ENCODE results near the gene BGN.

DNA sequence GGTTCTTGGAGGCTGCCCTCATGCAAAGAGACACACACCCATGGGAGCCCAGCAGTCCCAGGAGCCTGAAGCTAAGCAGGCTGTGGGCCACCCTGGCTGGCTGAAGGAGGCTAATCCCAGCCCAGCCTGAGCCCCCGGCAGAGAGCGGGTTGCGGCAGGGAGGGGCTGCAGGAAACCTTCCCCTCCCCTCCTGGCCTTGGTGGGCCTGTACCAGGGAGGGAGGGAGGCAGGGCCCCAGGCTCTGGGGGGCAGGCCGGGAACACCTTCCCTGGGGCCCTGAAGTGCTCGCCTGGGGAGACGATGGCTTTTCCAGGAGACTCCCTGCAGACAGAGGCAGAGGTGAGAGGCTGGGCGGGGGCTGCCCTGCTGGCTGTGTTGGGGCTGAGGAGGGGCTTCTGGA lies 3.7 kb downstream of the BGN start:
- TF ChIP-seq POLR2AphosphoS5 (IDR thresholded peaks at IDR 0.05) (peak in 1 of 3 donors; percentile 13), POLR2A (IDR thresholded peaks at IDR 0.05) (no peak)
- TF ChIP-seq, protein P1, sequence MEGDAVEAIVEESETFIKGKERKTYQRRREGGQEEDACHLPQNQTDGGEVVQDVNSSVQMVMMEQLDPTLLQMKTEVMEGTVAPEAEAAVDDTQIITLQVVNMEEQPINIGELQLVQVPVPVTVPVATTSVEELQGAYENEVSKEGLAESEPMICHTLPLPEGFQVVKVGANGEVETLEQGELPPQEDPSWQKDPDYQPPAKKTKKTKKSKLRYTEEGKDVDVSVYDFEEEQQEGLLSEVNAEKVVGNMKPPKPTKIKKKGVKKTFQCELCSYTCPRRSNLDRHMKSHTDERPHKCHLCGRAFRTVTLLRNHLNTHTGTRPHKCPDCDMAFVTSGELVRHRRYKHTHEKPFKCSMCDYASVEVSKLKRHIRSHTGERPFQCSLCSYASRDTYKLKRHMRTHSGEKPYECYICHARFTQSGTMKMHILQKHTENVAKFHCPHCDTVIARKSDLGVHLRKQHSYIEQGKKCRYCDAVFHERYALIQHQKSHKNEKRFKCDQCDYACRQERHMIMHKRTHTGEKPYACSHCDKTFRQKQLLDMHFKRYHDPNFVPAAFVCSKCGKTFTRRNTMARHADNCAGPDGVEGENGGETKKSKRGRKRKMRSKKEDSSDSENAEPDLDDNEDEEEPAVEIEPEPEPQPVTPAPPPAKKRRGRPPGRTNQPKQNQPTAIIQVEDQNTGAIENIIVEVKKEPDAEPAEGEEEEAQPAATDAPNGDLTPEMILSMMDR (IDR thresholded peaks at IDR 0.05 in 8 of 11, conservative IDR thresholded peaks at IDR 0.05 in 3 of 11) = no peak

Data from spleen (tissue), 7 donors.